DOHH2 (cell line): ENCODE data around the gene OR52N2.

Experiments used
- H3F3A ChIP-seq: fragments of 200-600 bp; sonication (generic), shearing (Covaris generic); 2 replicates; pipeline ENCODE4 v1.6.0; 2016; ENCODE audit warnings: antibody characterized with exemption, mild to moderate bottlenecking; ENCODE audit not compliant: control insufficient read depth, insufficient read depth
- H3K27ac ChIP-seq: fragments of 200-600 bp; sonication (generic); 2 replicates; pipeline ENCODE4 v1.5.1; 2014; ENCODE audit warnings: low read depth, mild to moderate bottlenecking, low read length, moderate library complexity
- H3K27me3 ChIP-seq: fragments of 200-600 bp; sonication (generic); 2 replicates; pipeline ENCODE4 v1.6.1; 2014; ENCODE audit warnings: mild to moderate bottlenecking, low read length, mixed read lengths; ENCODE audit not compliant: control insufficient read depth
- H3K36me3 ChIP-seq: fragments of 200-600 bp; sonication (generic); 2 replicates; pipeline ENCODE4 v1.6.1; 2014; ENCODE audit warnings: mild to moderate bottlenecking, low read length, moderate library complexity, mixed read lengths; ENCODE audit not compliant: control insufficient read depth
- H3K4me1 ChIP-seq: fragments of 200-600 bp; sonication (generic); 2 replicates; pipeline ENCODE4 v1.6.1; 2014; ENCODE audit warnings: mild to moderate bottlenecking, low read length, mixed read lengths; ENCODE audit not compliant: control insufficient read depth
- H3K4me2 ChIP-seq: fragments of 200-600 bp; sonication (generic); 2 replicates; pipeline ENCODE4 v1.6.0; 2014; ENCODE audit warnings: mild to moderate bottlenecking, low read length, moderate library complexity
- H3K4me3 ChIP-seq: fragments of 200-600 bp; sonication (generic); 2 replicates; pipeline ENCODE4 v1.5.1; 2014; ENCODE audit warnings: mild to moderate bottlenecking, low read length, mixed read lengths
- H3K79me2 ChIP-seq: fragments of 200-600 bp; sonication (generic); 2 replicates; pipeline ENCODE4 v1.6.1; 2014; ENCODE audit warnings: mild to moderate bottlenecking, low read length, mixed read lengths; ENCODE audit not compliant: control insufficient read depth
- H3K9me2 ChIP-seq: fragments of 200-600 bp; sonication (generic); replicated peaks from 2 replicates; pipeline ENCODE4 v1.6.1; 2014; ENCODE audit warnings: mild to moderate bottlenecking, low read length, mixed read lengths; ENCODE audit not compliant: control insufficient read depth
- H3K9me3 ChIP-seq: fragments of 200-600 bp; sonication (generic); 2 replicates; pipeline ENCODE4 v1.6.1; 2014; ENCODE audit warnings: antibody characterized with exemption, low read length, mixed read lengths; ENCODE audit not compliant: control insufficient read depth, insufficient read depth
- H4K20me1 ChIP-seq: fragments of 200-600 bp; sonication (generic); 2 replicates; pipeline ENCODE4 v1.6.0; 2014; ENCODE audit warnings: low read depth, mild to moderate bottlenecking, antibody characterized with exemption, low read length, moderate library complexity; ENCODE audit not compliant: control insufficient read depth, insufficient read depth
- CTCF ChIP-seq: fragments of 200-600 bp; sonication (generic); IDR thresholded peaks from one replicate; pipeline ENCODE4 v1.5.1; 2014; ENCODE audit warnings: antibody characterized with exemption, mild to moderate bottlenecking, low read depth, low read length; ENCODE audit not compliant: poor library complexity, severe bottlenecking
- EZH2phosphoT487 ChIP-seq: fragments of 200-600 bp; sonication (generic); IDR thresholded peaks from 2 replicates; pipeline ENCODE4 v1.6.1; 2017; ENCODE audit warnings: borderline replicate concordance, mild to moderate bottlenecking, antibody characterized with exemption, low read length, moderate library complexity, mixed read lengths

The OR52N2 gene

DNA sequence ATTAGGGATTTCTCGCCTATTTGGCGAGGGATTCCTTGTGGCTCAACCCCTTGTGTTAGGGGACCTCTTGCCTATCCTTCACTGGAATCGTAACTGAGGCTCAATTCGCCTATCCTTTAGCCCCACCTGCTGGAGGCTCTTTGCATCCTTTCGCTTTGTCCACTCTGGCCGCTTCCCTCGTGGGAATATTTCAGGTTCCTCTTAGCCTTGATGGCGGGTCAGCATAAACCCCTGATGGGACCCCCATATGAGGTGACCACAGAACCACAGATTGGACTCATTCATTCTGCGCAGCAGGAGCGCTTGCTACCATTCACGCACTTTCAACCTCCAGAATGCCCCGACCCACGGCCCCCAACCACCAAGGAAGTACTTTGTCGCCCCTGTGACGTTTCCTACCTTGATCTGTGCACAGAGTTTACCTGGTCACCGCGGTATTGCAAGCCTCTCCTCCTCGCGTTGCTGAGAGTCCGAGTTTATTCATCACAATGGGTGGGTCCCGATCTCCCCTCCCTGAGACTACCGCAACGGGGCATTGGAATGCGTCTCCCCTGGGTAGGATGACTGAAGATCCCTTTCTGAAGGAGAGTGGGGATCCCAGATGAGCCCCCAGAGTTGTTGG is at the start of gene OR52N2:
Gene OR52N2, plus strand, starts transcription at position 425 of the 622 bp plus-strand sequence. CDS start 11,412 bp downstream, outside the sequence.
- Histone ChIP-seq H3K79me2 (no peaks in the 10 kb centered on the region), H3K9me2 (no peaks in the 10 kb centered on the region), H4K20me1 (no peaks in the 10 kb centered on the region), H3K9me3 (no peaks in the 10 kb centered on the region), H3K4me1 (no peaks in the 10 kb centered on the region), H3F3A (no peaks in the 10 kb centered on the region), H3K4me3 (no peak within 1 kb of the TSS), H3K27ac (no peak within 1 kb of the TSS), H3K27me3 (0 out of 2 replicates have a peak, but pooled peaks cover 3% of the 10 kb centered on the region), H3K36me3 (no peaks in the 10 kb centered on the region), H3K4me2 (no peak within 1 kb of the TSS)
- TF ChIP-seq EZH2phosphoT487 (no peak), CTCF (peak; percentile 86)

DNA sequence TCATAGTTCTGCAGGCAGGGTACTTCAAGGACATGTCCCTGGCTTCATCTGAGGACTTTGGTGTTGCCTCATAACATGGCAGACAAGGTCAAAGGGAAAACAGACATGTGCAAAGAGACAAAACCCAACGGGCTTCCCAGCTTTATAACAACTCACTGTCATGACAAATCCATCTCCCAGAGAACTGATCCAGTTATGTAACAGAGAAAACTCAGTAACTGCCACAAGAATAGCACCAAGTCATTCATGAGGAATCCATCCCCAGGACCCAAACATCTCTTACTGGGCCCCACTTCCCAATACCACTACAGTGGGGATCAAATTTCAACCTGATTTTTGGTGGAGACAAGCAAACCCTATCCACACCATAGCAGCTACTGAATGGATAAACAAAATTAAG is 41.7 kb upstream of the OR52N2 start:
- H3K27me3 ChIP-seq, result no peaks in the 10 kb centered on the region

DNA sequence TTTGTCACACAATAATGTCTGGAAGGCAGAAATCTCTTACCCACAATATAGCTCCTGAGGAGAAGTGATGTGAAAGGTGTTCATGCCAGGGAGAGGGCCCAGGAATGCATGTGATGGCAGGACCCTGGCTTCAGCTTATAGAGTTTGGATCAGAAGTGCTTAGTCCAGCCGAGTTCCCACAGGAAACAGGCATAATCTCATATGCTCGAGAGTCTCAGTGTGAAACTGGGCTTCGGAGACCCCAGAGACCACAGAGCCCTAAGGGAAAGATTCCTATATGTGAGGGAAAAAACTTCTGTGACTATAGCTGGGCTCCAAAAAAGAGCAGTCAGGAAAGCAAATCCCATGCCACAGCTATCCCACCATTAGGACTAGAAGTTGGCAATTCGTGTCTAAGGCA is 25.5 kb upstream of the OR52N2 start, which contains the start of gene OR52N5:
Gene OR52N5, minus strand, starts transcription at position 101 of the 400 bp plus-strand sequence. CDS start 4,721 bp downstream, outside the sequence.
- Histone ChIP-seq H3K9me3 (no peaks in the 10 kb centered on the region), H3K9me2 (no peaks in the 10 kb centered on the region), H4K20me1 (no peaks in the 10 kb centered on the region), H3K36me3 (no peaks in the 10 kb centered on the region), H3F3A (no peaks in the 10 kb centered on the region), H3K79me2 (no peaks in the 10 kb centered on the region), H3K4me3 (no peak within 1 kb of the TSS), H3K4me1 (no peaks in the 10 kb centered on the region), H3K4me2 (no peak within 1 kb of the TSS), H3K27me3 (no peaks in the 10 kb centered on the region), H3K27ac (no peak within 1 kb of the TSS)
- TF ChIP-seq CTCF, result no peak
- TF ChIP-seq EZH2phosphoT487, result no peak

More for the DNA sequence above, 41.7 kb upstream of the OR52N2 start:
- H3K79me2 ChIP-seq, result no peaks in the 10 kb centered on the region
- H3K36me3 ChIP-seq, result no peaks in the 10 kb centered on the region
- H3K27ac ChIP-seq, result no peak overlapping the region
- H3F3A ChIP-seq, result no peaks in the 10 kb centered on the region
- no peak overlapping the region for H3K4me3 ChIP-seq
- no peak overlapping the region for H3K4me2 ChIP-seq
- no peaks in the 10 kb centered on the region for H4K20me1 ChIP-seq
- TF ChIP-seq EZH2phosphoT487 (no peak), CTCF (no peak)
- H3K9me2 ChIP-seq, result no peaks in the 10 kb centered on the region
- no peaks in the 10 kb centered on the region for H3K9me3 ChIP-seq
- H3K4me1 ChIP-seq, result no peaks in the 10 kb centered on the region
